ENCODE results near the gene SYT2. TPM values are rescaled to one million over a fixed set of nuclear protein-coding genes. Genes with fewer than 3 reads are reported as not detected.

The SYT2 gene
- total RNA-seq, 1 donor from 2014 or later = not detected

DNA sequence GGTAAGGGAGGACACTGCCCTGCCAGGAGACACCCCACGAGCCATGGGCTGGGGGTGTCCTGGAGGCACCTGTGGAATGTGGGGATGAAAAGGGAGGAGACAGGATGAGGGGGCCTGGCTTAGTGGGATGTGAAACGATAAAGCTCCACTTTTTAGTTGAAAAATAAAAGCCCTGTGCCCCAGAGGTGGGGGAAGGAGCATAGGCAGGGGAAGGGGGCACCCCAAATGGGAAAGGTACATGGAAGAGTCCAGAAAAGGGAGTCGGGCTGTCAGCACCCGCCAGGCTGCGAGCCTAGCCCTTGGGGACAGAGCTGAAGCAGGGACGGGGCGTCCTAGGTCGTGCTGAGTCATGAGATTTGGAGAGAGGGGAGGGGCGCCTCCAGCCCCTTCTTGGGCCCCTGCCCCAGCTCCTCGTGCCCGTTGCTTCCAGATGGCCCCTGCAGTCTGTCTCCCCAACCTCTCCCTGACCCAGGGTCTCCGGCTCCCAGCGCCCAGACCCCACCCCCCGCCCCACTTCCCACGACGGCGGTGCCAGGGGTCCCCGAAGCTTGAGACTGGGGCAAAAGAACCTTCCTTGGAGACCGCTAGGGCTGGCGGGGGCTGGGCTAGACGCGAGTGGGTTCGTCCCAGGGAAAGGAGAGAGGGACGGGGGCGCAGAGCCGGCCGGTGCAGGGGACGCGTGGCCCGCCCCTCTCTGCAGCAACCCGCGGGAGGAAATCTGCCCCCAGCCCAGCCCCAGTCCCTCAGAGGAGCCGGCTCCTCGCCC is 795 bp downstream of the SYT2 start:
- intact Hi-C loops (cut with DNase I) = loop anchor here (10.0 kb wide), 2 partner anchors 245 to 395 kb away; no protein-coding TSS in a partner anchor
- ATAC-seq (no peak), DNase-seq (ENCODE audit: missing footprints) (no peak)

GRCh38 chr1:202708456-202709275 is 1.6 kb downstream of the SYT2 start:
- intact Hi-C loops (cut with DNase I) = no loop called here
- no peak for ATAC-seq

DNA sequence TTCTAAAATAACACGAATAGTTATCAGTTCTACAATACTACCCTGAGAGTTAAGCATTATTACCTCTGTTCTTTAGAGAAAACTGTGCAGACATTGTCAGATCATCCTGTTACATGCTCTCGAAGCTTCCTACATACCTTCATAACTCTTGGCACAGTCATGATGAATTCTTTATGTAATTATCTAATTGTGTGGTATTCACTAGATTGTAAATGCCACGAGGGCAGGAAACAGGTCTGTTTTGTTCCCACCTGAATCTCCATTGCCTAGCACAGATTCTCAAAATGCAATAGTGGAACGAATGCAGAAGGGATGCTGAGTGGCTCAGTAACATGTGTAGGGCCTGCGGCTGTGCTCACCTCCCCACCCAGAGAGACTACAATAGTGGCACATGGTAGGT is 3.4 kb downstream of the SYT2 start:
- ATAC-seq = no peak
- intact Hi-C loops (cut with DNase I) = no loop called here
- no peak for DNase-seq (ENCODE audit: missing footprints)

More at GRCh38 chr1:202708456-202709275, 1.6 kb downstream of the SYT2 start:
- no peak for DNase-seq (ENCODE audit: missing footprints)

DNA sequence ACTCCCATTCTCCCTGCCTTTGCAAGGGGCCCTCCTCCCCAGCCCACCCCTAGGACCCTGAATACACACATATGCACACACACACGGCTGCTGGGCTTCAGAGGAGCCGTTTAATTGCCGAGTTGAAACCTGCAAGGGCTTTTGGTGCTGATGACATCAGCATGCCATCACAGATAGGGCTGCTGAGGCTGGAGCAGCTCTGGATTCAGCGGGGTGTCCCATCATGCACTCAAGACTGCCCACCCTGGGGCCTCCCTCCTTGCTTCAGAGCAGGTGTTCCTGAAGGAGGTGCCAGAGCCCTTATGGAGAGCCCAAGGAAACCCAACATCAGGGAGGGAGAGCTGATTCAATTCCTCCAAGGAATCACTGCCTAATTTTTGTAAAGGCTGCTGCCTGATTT is 5.7 kb downstream of the SYT2 start:
- DNase-seq (ENCODE audit: missing footprints) (no peak), ATAC-seq (no peak)
- intact Hi-C loops (cut with DNase I) = no loop called here

DNA sequence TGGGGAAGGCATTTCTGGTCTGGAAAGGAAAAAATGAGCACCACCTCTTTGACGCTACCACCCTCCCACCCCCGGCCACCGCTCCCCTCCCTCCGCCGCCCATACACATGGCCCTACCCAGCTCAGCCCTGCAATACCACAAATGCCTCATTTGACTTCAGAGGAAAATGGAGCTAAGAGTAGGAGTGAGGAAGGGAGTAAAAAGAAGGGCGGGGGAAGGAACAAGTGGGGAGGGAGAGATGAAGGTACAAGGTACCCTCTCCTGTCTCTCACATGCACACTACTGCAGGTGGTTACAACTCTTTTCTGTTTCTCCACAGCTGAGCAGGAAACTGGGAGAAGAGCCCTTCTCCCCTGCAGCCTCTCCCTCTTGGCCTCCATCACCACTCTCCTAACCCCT is 7.1 kb downstream of the SYT2 start:
- DNase-seq (ENCODE audit: missing footprints) (no peak), ATAC-seq (no peak)
- intact Hi-C loops (cut with DNase I) = no loop called here

GRCh38 chr1:202702088-202702487 is 8.2 kb downstream of the SYT2 start:
- ATAC-seq = no peak
- intact Hi-C loops (cut with DNase I) = no loop called here
- no peak for DNase-seq (ENCODE audit: missing footprints)

- ATAC-seq (no peak), DNase-seq (ENCODE audit: missing footprints) (no peak)
- intact Hi-C loops (cut with DNase I) = no loop called here
Observed at GRCh38 chr1:202701200-202701599, 9.1 kb downstream of the SYT2 start.

DNA sequence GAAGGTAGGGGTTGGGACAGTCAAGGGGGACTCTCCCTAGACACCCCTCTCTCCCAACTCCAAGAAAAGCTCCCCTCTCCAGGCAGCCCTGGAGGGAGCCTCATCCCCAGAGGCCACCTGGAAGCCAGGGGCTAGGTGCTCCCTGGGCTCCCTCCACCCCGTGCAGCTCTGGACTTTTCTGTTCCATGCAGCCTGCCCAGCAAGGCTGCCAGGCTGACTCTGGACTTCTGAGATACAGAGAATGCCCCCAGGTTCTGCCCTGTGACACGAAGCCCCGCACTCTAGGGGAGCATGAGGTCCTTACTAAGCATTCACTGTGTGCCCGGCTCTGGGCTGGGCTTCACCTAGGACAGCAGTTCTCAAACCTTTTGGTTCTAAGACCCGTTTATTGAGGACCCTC is 10.2 kb downstream of the SYT2 start:
- intact Hi-C loops (cut with DNase I) = no loop called here
- no peak for DNase-seq (ENCODE audit: missing footprints)

DNA sequence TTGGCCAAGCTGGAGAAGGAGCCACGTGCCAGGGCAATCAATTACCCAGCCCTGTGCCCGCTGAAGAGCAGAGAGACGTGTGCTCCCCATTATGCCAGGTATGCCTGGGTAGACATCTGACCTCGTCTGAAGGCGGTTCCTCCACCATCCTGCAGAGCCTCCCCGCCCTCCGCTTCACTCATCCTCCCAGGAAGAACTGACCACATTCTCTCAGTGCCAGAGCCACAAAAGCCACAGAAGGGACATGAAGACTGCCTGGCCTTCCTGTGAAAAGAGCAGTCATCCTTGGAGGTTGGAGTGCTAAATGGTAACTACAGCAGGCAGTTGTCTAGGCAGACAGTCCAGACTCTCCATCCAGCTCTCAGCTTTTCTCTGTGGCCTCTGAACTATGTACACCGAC is 12.0 kb downstream of the SYT2 start:
- DNase-seq (ENCODE audit: missing footprints) (no peak), ATAC-seq (no peak)

More for the DNA sequence above, 10.2 kb downstream of the SYT2 start:
- no peak for ATAC-seq

DNA sequence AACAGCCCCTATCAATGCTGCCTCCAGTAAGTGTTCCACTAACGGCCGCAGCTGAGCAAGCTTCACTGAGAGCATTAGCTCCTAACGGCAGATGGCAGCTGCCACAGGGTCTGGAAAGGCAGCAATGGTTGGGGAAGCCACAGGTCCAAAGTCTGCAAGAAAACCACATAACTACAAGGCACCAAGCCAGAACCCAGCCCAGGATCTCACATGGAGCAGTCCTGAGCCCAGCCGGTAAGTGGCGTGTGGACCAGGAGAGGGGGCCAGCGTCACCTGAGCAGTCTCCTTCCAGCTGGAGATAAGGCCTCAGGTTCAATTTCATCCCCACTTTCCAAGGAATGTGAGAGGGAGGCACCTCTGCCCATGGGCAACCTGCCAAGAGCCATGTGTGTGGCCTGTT is 13.2 kb downstream of the SYT2 start:
- DNase-seq (ENCODE audit: missing footprints) (no peak), ATAC-seq (no peak)
- intact Hi-C loops (cut with DNase I) = no loop called here

More for the DNA sequence above, 12.0 kb downstream of the SYT2 start:
- intact Hi-C loops (cut with DNase I) = no loop called here

- intact Hi-C loops (cut with DNase I) = no loop called here
- DNase-seq (ENCODE audit: missing footprints) (no peak), ATAC-seq (no peak)
Observed at GRCh38 chr1:202694314-202694713, 15.9 kb downstream of the SYT2 start.

GRCh38 chr1:202692959-202693555 is 17.2 kb downstream of the SYT2 start:
- ATAC-seq (peak; percentile 75), DNase-seq (ENCODE audit: missing footprints) (no peak)
- intact Hi-C loops (cut with DNase I) = no loop called here

GRCh38 chr1:202691816-202692215 is 18.4 kb downstream of the SYT2 start:
- DNase-seq (ENCODE audit: missing footprints) = no peak
- no peak for ATAC-seq
- intact Hi-C loops (cut with DNase I) = no loop called here

GRCh38 chr1:202689493-202690342 is 20.5 kb downstream of the SYT2 start:
- intact Hi-C loops (cut with DNase I) = no loop called here
- ATAC-seq (no peak), DNase-seq (ENCODE audit: missing footprints) (no peak)

GRCh38 chr1:202689082-202689481 is 21.2 kb downstream of the SYT2 start:
- DNase-seq (ENCODE audit: missing footprints) (no peak), ATAC-seq (no peak)
- intact Hi-C loops (cut with DNase I) = no loop called here

DNA sequence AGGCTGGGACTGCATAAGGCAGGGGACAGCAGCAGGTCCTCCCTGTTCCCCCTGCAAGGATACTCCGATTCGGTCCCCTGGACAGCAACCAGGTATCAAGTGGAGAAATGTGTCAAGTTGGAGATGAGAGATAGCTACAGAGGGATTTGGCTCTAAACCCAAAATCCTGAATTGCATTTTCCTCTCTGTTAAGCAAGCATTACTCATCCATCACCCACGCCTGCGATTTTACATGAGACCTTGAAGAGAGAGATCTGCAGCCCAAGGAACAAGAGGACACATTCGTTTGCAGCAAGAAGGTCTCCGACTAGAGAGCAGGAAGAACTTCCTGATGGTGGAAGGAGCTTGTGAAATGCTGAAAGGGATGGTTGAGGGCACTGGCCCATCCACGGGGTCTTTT is 21.9 kb downstream of the SYT2 start:
- intact Hi-C loops (cut with DNase I) = no loop called here
- no peak for DNase-seq (ENCODE audit: missing footprints)
- no peak for ATAC-seq

- intact Hi-C loops (cut with DNase I) = no loop called here
- ATAC-seq (no peak), DNase-seq (ENCODE audit: missing footprints) (no peak)
Observed at GRCh38 chr1:202687798-202688197, 22.5 kb downstream of the SYT2 start.

DNA sequence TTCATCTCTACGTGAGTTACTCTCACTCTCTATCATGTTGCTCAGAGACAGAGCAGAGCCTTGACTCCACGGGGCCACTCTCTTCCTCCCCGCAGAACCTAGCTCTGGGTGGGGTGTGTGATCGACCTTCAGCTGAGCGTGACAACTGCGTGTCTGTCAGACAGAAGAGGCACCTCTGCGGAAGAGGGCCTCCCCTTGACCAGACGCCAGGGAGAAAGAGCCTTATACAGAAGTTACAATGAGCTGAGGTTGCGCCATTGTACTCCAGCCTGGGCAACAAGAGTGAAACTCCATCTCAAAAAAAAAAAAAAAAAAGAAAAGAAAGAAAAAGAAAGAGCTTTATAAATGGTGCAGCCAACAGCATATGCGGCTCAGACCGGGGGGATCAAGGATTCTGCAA is 22.9 kb downstream of the SYT2 start:
- no peak for ATAC-seq
- no peak for DNase-seq (ENCODE audit: missing footprints)
- intact Hi-C loops (cut with DNase I) = no loop called here

DNA sequence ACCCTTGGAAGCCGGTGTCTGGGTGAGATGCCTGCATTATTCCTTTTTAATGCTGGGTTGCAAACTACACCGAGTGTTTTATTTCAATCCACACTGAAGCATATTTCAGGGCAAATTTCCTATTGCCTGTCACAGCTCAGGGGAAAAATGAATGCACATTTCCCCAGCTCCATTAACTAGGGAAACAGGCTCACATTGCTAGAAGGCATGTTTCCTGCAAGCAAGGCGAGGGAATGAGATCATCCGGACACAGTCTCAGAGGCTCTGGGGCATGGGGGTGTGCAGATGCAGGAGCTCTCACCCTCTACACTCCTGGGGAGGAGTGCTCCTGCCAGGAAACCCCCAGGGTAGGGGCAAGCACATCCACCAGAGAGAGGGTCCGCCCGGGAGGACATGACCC is 24.6 kb downstream of the SYT2 start:
- intact Hi-C loops (cut with DNase I) = no loop called here

More for the DNA sequence above, 24.6 kb downstream of the SYT2 start:
- DNase-seq (ENCODE audit: missing footprints) = no peak
- no peak for ATAC-seq
